HEK293 (cell line): ENCODE results near the gene SEC24C.

ENCODE experiments used
- CTCF ChIP-seq: fragments of 450-650 bp; formaldehyde crosslinking; IDR thresholded peaks from 2 replicates; pipeline ENCODE4 v1.5.1; 2016; ENCODE audit warnings: missing biosample characterization, missing genetic modification characterization
- GLIS1 ChIP-seq: fragments of 450-650 bp; formaldehyde crosslinking; IDR thresholded peaks from 2 replicates; pipeline ENCODE4 v1.5.1; 2016; ENCODE audit warnings: missing biosample characterization, missing genetic modification characterization
- GLIS2 ChIP-seq: fragments of 450-650 bp; formaldehyde crosslinking; IDR thresholded peaks from 2 replicates; pipeline ENCODE4 v1.5.1; 2016; ENCODE audit warnings: missing biosample characterization, missing genetic modification characterization
- HIC1 ChIP-seq: fragments of 450-650 bp; formaldehyde crosslinking; IDR thresholded peaks from 2 replicates; pipeline ENCODE4 v1.5.1; 2016; ENCODE audit warnings: missing biosample characterization, missing genetic modification characterization
- KLF9 ChIP-seq: fragments of 450-650 bp; formaldehyde crosslinking; IDR thresholded peaks from 2 replicates; pipeline ENCODE4 v1.5.1; 2016; ENCODE audit warnings: missing biosample characterization, missing genetic modification characterization, low read depth
- PATZ1 ChIP-seq: fragments of 450-650 bp; formaldehyde crosslinking; IDR thresholded peaks from 2 replicates; pipeline ENCODE4 v1.5.1; 2016; ENCODE audit warnings: missing biosample characterization, missing genetic modification characterization
- PRDM1 ChIP-seq: fragments of 450-650 bp; formaldehyde crosslinking; IDR thresholded peaks from 2 replicates; pipeline ENCODE4; 2016; ENCODE audit warnings: missing biosample characterization, missing genetic modification characterization
- SALL2 ChIP-seq: fragments of 450-650 bp; formaldehyde crosslinking; IDR thresholded peaks from 2 replicates; pipeline ENCODE4 v1.5.0; 2017; ENCODE audit warnings: missing biosample characterization, mild to moderate bottlenecking, missing genetic modification characterization, borderline replicate concordance
- SETDB1 ChIP-seq: IDR thresholded peaks from one replicate; pipeline ENCODE4 v1.6.1; 2017; ENCODE audit warnings: mild to moderate bottlenecking, low read length, moderate library complexity, mixed read lengths; ENCODE audit not compliant: insufficient read length
- TCF7L2 ChIP-seq: IDR thresholded peaks from 2 replicates; pipeline ENCODE4 v1.6.1; 2011; ENCODE audit warnings: low read depth, mild to moderate bottlenecking, inconsistent platforms, low read length, moderate library complexity, borderline replicate concordance
- ZBTB1 ChIP-seq: fragments of 450-650 bp; formaldehyde crosslinking; IDR thresholded peaks from 2 replicates; pipeline ENCODE4 v1.5.1; 2016; ENCODE audit warnings: missing biosample characterization, missing genetic modification characterization
- ZBTB17 ChIP-seq: fragments of 450-650 bp; formaldehyde crosslinking; IDR thresholded peaks from 2 replicates; pipeline ENCODE4 v1.5.1; 2016; ENCODE audit warnings: missing biosample characterization, missing genetic modification characterization
- ZBTB26 ChIP-seq: fragments of 450-650 bp; formaldehyde crosslinking; optimal IDR thresholded peaks from 2 replicates; pipeline ENCODE3; 2016; ENCODE audit warnings: missing biosample characterization, mild to moderate bottlenecking, missing genetic modification characterization
- ZBTB7A ChIP-seq: fragments of 450-650 bp; formaldehyde crosslinking; IDR thresholded peaks from 2 replicates; pipeline ENCODE4 v1.5.1; 2016; ENCODE audit warnings: low read depth, missing biosample characterization, missing genetic modification characterization
- ZFHX2 ChIP-seq: fragments of 450-650 bp; formaldehyde crosslinking; conservative IDR thresholded peaks from 2 replicates; pipeline ENCODE4 v1.5.1; 2016; ENCODE audit warnings: missing biosample characterization, missing genetic modification characterization
- ZNF211 ChIP-seq: fragments of 450-650 bp; formaldehyde crosslinking; IDR thresholded peaks from 2 replicates; pipeline ENCODE4 v1.5.1; 2016; ENCODE audit warnings: low read depth, missing biosample characterization, missing genetic modification characterization
- ZNF24 ChIP-seq: fragments of 450-650 bp; formaldehyde crosslinking; IDR thresholded peaks from 2 replicates; pipeline ENCODE4 v1.5.1; 2016; ENCODE audit warnings: missing biosample characterization, missing genetic modification characterization
- ZNF302 ChIP-seq: fragments of 450-650 bp; formaldehyde crosslinking; IDR thresholded peaks from 2 replicates; pipeline ENCODE4 v1.5.1; 2016; ENCODE audit warnings: missing biosample characterization, missing genetic modification characterization, low read depth
- ZNF324 ChIP-seq: fragments of 450-650 bp; formaldehyde crosslinking; IDR thresholded peaks from 2 replicates; pipeline ENCODE4 v1.5.1; 2016; ENCODE audit warnings: missing biosample characterization, missing genetic modification characterization
- ZNF335 ChIP-seq: fragments of 450-650 bp; formaldehyde crosslinking; conservative IDR thresholded peaks from 2 replicates; pipeline ENCODE4 v1.5.1; 2016; ENCODE audit warnings: missing biosample characterization, missing genetic modification characterization
- ZNF362 ChIP-seq: fragments of 450-650 bp; formaldehyde crosslinking; IDR thresholded peaks from 2 replicates; pipeline ENCODE4 v1.5.1; 2016; ENCODE audit warnings: missing biosample characterization, missing genetic modification characterization
- ZNF404 ChIP-seq: fragments of 450-650 bp; formaldehyde crosslinking; IDR thresholded peaks from 2 replicates; pipeline ENCODE4 v1.5.1; 2017; ENCODE audit warnings: missing biosample characterization, missing genetic modification characterization
- ZNF580 ChIP-seq: fragments of 450-650 bp; formaldehyde crosslinking; IDR thresholded peaks from 2 replicates; pipeline ENCODE4 v1.5.1; 2016; ENCODE audit warnings: missing biosample characterization, missing genetic modification characterization
- ZNF585B ChIP-seq: fragments of 450-650 bp; formaldehyde crosslinking; IDR thresholded peaks from 2 replicates; pipeline ENCODE4 v1.5.1; 2016; ENCODE audit warnings: missing biosample characterization, missing genetic modification characterization
- ZNF596 ChIP-seq: fragments of 450-650 bp; IDR thresholded peaks from 2 replicates; pipeline ENCODE4 v1.5.0; 2018; ENCODE audit warnings: missing biosample characterization, mild to moderate bottlenecking, missing genetic modification characterization, moderate library complexity
- ZNF623 ChIP-seq: fragments of 450-650 bp; formaldehyde crosslinking; IDR thresholded peaks from 2 replicates; pipeline ENCODE4 v1.5.1; 2016; ENCODE audit warnings: missing biosample characterization, missing genetic modification characterization
- ZNF639 ChIP-seq: fragments of 450-650 bp; formaldehyde crosslinking; IDR thresholded peaks from 2 replicates; pipeline ENCODE4 v1.5.1; 2016; ENCODE audit warnings: missing biosample characterization, missing genetic modification characterization
- ZNF677 ChIP-seq: fragments of 450-650 bp; IDR thresholded peaks from 2 replicates; pipeline ENCODE4 v1.5.0; 2018; ENCODE audit warnings: missing biosample characterization, mild to moderate bottlenecking, missing genetic modification characterization, moderate library complexity
- ZNF707 ChIP-seq: fragments of 450-650 bp; formaldehyde crosslinking; IDR thresholded peaks from 2 replicates; pipeline ENCODE4 v1.5.1; 2016; ENCODE audit warnings: missing biosample characterization, missing genetic modification characterization
- ZNF837 ChIP-seq: fragments of 450-650 bp; formaldehyde crosslinking; IDR thresholded peaks from 2 replicates; pipeline ENCODE4 v1.5.1; 2016; ENCODE audit warnings: missing biosample characterization, missing genetic modification characterization

SEC24C gene

GRCh38 chr10:73781879-73782748 is 37.9 kb downstream of the SEC24C start, which contains the start of gene CHCHD1 (continued):
- TF ChIP-seq ZNF335 (peak; percentile 97), ZNF596 (no peak), PRDM1 (no peak), ZNF211 (no peak), PATZ1 (tag by site-specific recombination) (peak; percentile 77), ZFHX2 (tag by site-specific recombination) (peak; percentile 64), ZNF302 (tag by site-specific recombination) (no peak), KLF9 (tag by site-specific recombination) (peak; percentile 26; the same call in 1 of the 2 replicates), GLIS1 (tag by site-specific recombination) (no peak; the same call in 1 of the 2 replicates), ZBTB1 (tag by site-specific recombination) (no peak), ZNF585B (tag by site-specific recombination) (no peak), ZNF24 (tag by site-specific recombination) (peak; percentile 74), GLIS2 (tag by site-specific recombination) (peak; percentile 61), ZNF324 (tag by site-specific recombination) (no peak), ZBTB7A (tag by site-specific recombination) (0 out of 2 replicates have a peak, but pooled peaks have one; percentile 43), ZNF362 (tag by site-specific recombination) (no peak), SETDB1 (no peak), ZNF639 (tag by site-specific recombination) (peak; percentile 67; the same call in 1 of the 2 replicates), ZNF837 (tag by site-specific recombination) (no peak), ZNF580 (tag by site-specific recombination) (peak; percentile 62; the same call in 1 of the 2 replicates), ZNF404 (tag by site-specific recombination) (no peak), ZBTB17 (tag by site-specific recombination) (peak; percentile 96), ZNF677 (tag by site-specific recombination) (no peak), ZNF623 (tag by site-specific recombination) (no peak), TCF7L2 (no peak), HIC1 (tag by site-specific recombination) (no peak), SALL2 (tag by site-specific recombination) (no peak), CTCF (tag by site-specific recombination) (peak; percentile 31; the same call in 1 of the 2 replicates), ZNF707 (tag by site-specific recombination) (no peak), ZBTB26 (tag by site-specific recombination) (peak; percentile 72)
